HK-2 (cell line): Measurements from ENCODE around the gene PCOLCE2.

Experiments used
- DNase-seq: peaks from one replicate; pipeline ENCODE4 v3.0.0-alpha.2; 2018; ENCODE audit not compliant: unreplicated experiment

Gene PCOLCE2

GRCh38 chr3:142815803-142816202, 73.1 kb downstream of the PCOLCE2 start:
- DNase-seq, result no peak

GRCh38 chr3:142809259-142809658, 79.6 kb downstream of the PCOLCE2 start:
- DNase-seq, result no peak

- peak; percentile 35 for DNase-seq
Observed at GRCh38 chr3:142808103-142808917, 80.6 kb downstream of the PCOLCE2 start.

- no peak for DNase-seq
Observed at GRCh38 chr3:142802891-142803290, 86.0 kb downstream of the PCOLCE2 start.

GRCh38 chr3:142801746-142802145, 87.1 kb downstream of the PCOLCE2 start:
- no peak for DNase-seq

- no peak for DNase-seq
Observed at GRCh38 chr3:142796823-142797222, 92.1 kb downstream of the PCOLCE2 start.

GRCh38 chr3:142795332-142795731, 93.6 kb downstream of the PCOLCE2 start:
- no peak for DNase-seq

- no peak for DNase-seq
Observed at GRCh38 chr3:142794508-142794907, 94.4 kb downstream of the PCOLCE2 start.

GRCh38 chr3:142787719-142788118, 101.2 kb downstream of the PCOLCE2 start:
- no peak for DNase-seq

GRCh38 chr3:142785996-142786395, 102.9 kb downstream of the PCOLCE2 start:
- no peak for DNase-seq

- no peak for DNase-seq
Observed at GRCh38 chr3:142784228-142784627, 104.7 kb downstream of the PCOLCE2 start.

GRCh38 chr3:142782616-142783015, 106.3 kb downstream of the PCOLCE2 start:
- no peak for DNase-seq

GRCh38 chr3:142779591-142779990, 109.3 kb downstream of the PCOLCE2 start:
- no peak for DNase-seq

GRCh38 chr3:142778541-142778940, 110.3 kb downstream of the PCOLCE2 start:
- DNase-seq, result no peak

GRCh38 chr3:142777927-142778326, 111.0 kb downstream of the PCOLCE2 start:
- no peak for DNase-seq

- DNase-seq, result no peak
Observed at GRCh38 chr3:142768338-142768737, 120.5 kb downstream of the PCOLCE2 start.
